HepG2 (cell line): ENCODE measurements around the gene SEMA6B. TPM values are rescaled to one million over a fixed set of nuclear protein-coding genes. Genes with fewer than 3 reads are reported as not detected.
A peak's percentile ranks its signal among the peaks of the same experiment; 100 is the strongest.

Experiments used
- EP300 ChIP-seq, 3 experiments: sonication (generic) in 1 of 3; formaldehyde crosslinking in 1 of 3; IDR thresholded peaks; 2 replicates each; pipeline versions ENCODE4 v1.5.1 to v1.6.1; 2011 to 2020; ENCODE audit warnings: low read depth in 2 of 3, low read length in 2 of 3, borderline replicate concordance in 1 of 3, improper control_type of control experiment in 1 of 3, mild to moderate bottlenecking in 1 of 3, missing genetic modification reagents in 1 of 3, moderate library complexity in 1 of 3
- ETV6 ChIP-seq: sonication (generic); formaldehyde crosslinking; conservative IDR thresholded peaks from 2 replicates; pipeline ENCODE4 v1.4.0; 2020; ENCODE audit warnings: missing genetic modification reagents
- GABPB1 ChIP-seq: IDR thresholded peaks from 2 replicates; pipeline ENCODE4 v1.6.1; 2016; ENCODE audit warnings: mild to moderate bottlenecking, missing genetic modification reagents, moderate library complexity, missing compliant biosample characterization
- HNRNPH1 ChIP-seq: fragments of 200-400 bp; formaldehyde crosslinking; optimal IDR thresholded peaks from 2 replicates; pipeline ENCODE3; 2017; ENCODE audit warnings: mild to moderate bottlenecking, low read depth, low read length
- MAF1 ChIP-seq: sonication (generic); formaldehyde crosslinking; IDR thresholded peaks from 2 replicates; pipeline ENCODE4 v1.5.0; 2020; ENCODE audit warnings: missing genetic modification reagents, borderline replicate concordance
- MBD4 ChIP-seq: IDR thresholded peaks from 2 replicates; pipeline ENCODE4 v1.6.1; 2012; ENCODE audit warnings: low read length, inconsistent platforms, borderline replicate concordance
- NPAS2 ChIP-seq: sonication (generic); formaldehyde crosslinking; IDR thresholded peaks from 2 replicates; pipeline ENCODE4 v1.8.0; 2022; ENCODE audit warnings: mild to moderate bottlenecking, missing genetic modification reagents, borderline replicate concordance
- PAF1 ChIP-seq: IDR thresholded peaks from 2 replicates; pipeline ENCODE4 v1.6.1; 2016; ENCODE audit warnings: missing genetic modification reagents, missing compliant biosample characterization
- PCBP1 ChIP-seq: fragments of 200-400 bp; formaldehyde crosslinking; IDR thresholded peaks from 2 replicates; pipeline ENCODE4 v1.6.1; 2017; ENCODE audit warnings: mild to moderate bottlenecking, low read depth, low read length, borderline replicate concordance
- PRDM15 ChIP-seq: sonication (generic); formaldehyde crosslinking; IDR thresholded peaks from 2 replicates; pipeline ENCODE4 v1.4.0; 2020; ENCODE audit warnings: missing genetic modification reagents
- RAD51 ChIP-seq: fragments of 450-650 bp; IDR thresholded peaks from 2 replicates; pipeline ENCODE4 v1.6.1; 2016; ENCODE audit warnings: borderline replicate concordance
- RCOR2 ChIP-seq: IDR thresholded peaks from 2 replicates; pipeline ENCODE4 v1.6.1; 2016; ENCODE audit warnings: missing biosample characterization, missing genetic modification reagents
- SOX5 ChIP-seq: IDR thresholded peaks from 2 replicates; pipeline ENCODE4 v1.6.1; 2016; ENCODE audit warnings: borderline replicate concordance
- ZBTB25 ChIP-seq: IDR thresholded peaks from 2 replicates; pipeline ENCODE4 v1.6.1; 2018; ENCODE audit warnings: missing genetic modification reagents
- ZFP1 ChIP-seq: IDR thresholded peaks from 2 replicates; pipeline ENCODE4 v1.6.1; 2016
- ZFP36L1 ChIP-seq: sonication (generic); formaldehyde crosslinking; IDR thresholded peaks from 2 replicates; pipeline ENCODE4 v1.8.0; 2022; ENCODE audit warnings: mild to moderate bottlenecking, missing genetic modification reagents, moderate library complexity
- ZNF3 ChIP-seq: IDR thresholded peaks from 2 replicates; pipeline ENCODE4 v1.7.0; 2017; ENCODE audit warnings: inconsistent platforms
- ZNF501 ChIP-seq: sonication (generic); formaldehyde crosslinking; IDR thresholded peaks from 2 replicates; pipeline ENCODE4 v1.5.1; 2020; ENCODE audit warnings: mild to moderate bottlenecking, moderate library complexity, missing genetic modification reagents
- ZNF564 ChIP-seq: sonication (generic); formaldehyde crosslinking; IDR thresholded peaks from 2 replicates; pipeline ENCODE4 v1.8.1; 2023; ENCODE audit warnings: mild to moderate bottlenecking, missing genetic modification reagents
- ZNF607 ChIP-seq: sonication (generic); formaldehyde crosslinking; IDR thresholded peaks from 2 replicates; pipeline ENCODE4 v1.5.1; 2020; ENCODE audit warnings: missing genetic modification reagents, mild to moderate bottlenecking, borderline replicate concordance
- ZNF615 ChIP-seq: sonication (generic); formaldehyde crosslinking; IDR thresholded peaks from 2 replicates; pipeline ENCODE4 v1.5.0; 2020; ENCODE audit warnings: mild to moderate bottlenecking, missing genetic modification reagents, borderline replicate concordance
- polyA plus RNA-seq, 8 experiments: library from polyadenylated mRNA; depleted of rRNA in 3 of 8; stranded (reverse) in 7 of 8; unstranded in 1 of 8; fragments of >200 nt; fragmentation: Illumina TruSeq in 4 of 8; extraction: Trizol in 4 of 8; gene quantifications; 2 replicates each; pipeline versions ENCODE4 v1.2.1 to v1.2.3, GENCODE V29; 2011 to 2016; ENCODE audit warnings: low read depth in 4 of 8, missing spikeins in 1 of 8, mixed read lengths in 1 of 8; ENCODE audit not compliant: insufficient read depth in 1 of 8
- total RNA-seq, 5 experiments: library from RNA; depleted of rRNA; stranded (reverse); fragments of >200 nt; fragmentation: Illumina TruSeq; extraction: Trizol; gene quantifications; 2 replicates each; pipeline ENCODE4 v1.2.3, GENCODE V29; 2016; ENCODE audit warnings: low read depth in 1 of 5

The SEMA6B gene
- total and polyA plus RNA-seq, 2 of the 13 experiments (the other 11 are each of a cell fraction or from before 2014, with no cell fraction given) = 45.5 to 67.1 TPM

GRCh38 chr19:4583961-4584669, 24.6 kb upstream of the SEMA6B start (continued):
- TF ChIP-seq ZBTB25 (CRISPR knock-in tag) (no peak; the same call in 1 of the 2 replicates), PRDM15 (CRISPR knock-in tag) (peak; percentile 100), RAD51 (no peak), ZNF501 (peak; percentile 74; the same call in 1 of the 2 replicates), ETV6 (CRISPR knock-in tag) (peak; percentile 92; the same call in 1 of the 2 replicates), ZNF564 (no peak; the same call in 1 of the 2 replicates), MBD4 (no peak), PAF1 (CRISPR knock-in tag) (no peak), PCBP1 (peak; percentile 11; the same call in 1 of the 2 replicates), SOX5 (CRISPR knock-in tag) (peak; percentile 82; the same call in 1 of the 2 replicates), ZFP36L1 (CRISPR knock-in tag) (peak; percentile 89), ZFP1 (no peak), ZNF607 (CRISPR knock-in tag) (peak; percentile 89), EP300 (IDR thresholded peaks at IDR 0.05; ENCODE audit: low read depth in 2 of 2, low read length in 2 of 2) (peak; percentile 94 to 98; a peak in 3 of 4 replicates), EP300 (CRISPR knock-in tag; IDR thresholded peaks at IDR 0.05; ENCODE audit: borderline replicate concordance) (peak; percentile 93), MAF1 (CRISPR knock-in tag) (0 out of 2 replicates have a peak, but pooled peaks have one; percentile 69), ZNF3 (CRISPR knock-in tag) (no peak), RCOR2 (CRISPR knock-in tag) (peak; percentile 70; the same call in 1 of the 2 replicates), GABPB1 (CRISPR knock-in tag) (peak; percentile 68), ZNF615 (CRISPR knock-in tag) (no peak), HNRNPH1 (no peak), NPAS2 (CRISPR knock-in tag) (no peak)
